Measurements from ENCODE around the gene TMEM154. TPM values are rescaled to one million over a fixed set of nuclear protein-coding genes. Genes with fewer than 3 reads are reported as not detected.

Gene TMEM154
- total RNA-seq, 2 experiments from 2014 or later, result 13.6 to 16.7 TPM

- no peaks in the 10 kb centered on the region for H3K9me3 Mint-ChIP-seq
- H3K27me3 Mint-ChIP-seq, result no peaks in the 10 kb centered on the region
- no peak for TF ChIP-seq CTCF (IDR thresholded peaks at IDR 0.05)
- CTCF ChIA-PET, result no interaction called here
- Histone ChIP-seq H3K4me3 (ENCODE audit: low read length) (no peak overlapping the region), H3K36me3 (ENCODE audit: insufficient read depth, low read length) (no peaks in the 10 kb centered on the region), H3K27me3 (ENCODE audit: control insufficient read depth in 1 of 2, insufficient read depth in 2 of 2, low read length in 2 of 2) (no peaks in the 10 kb centered on the region), H3K9me3 (ENCODE audit: control insufficient read depth in 1 of 2, insufficient read depth in 1 of 2, low read length in 2 of 2) (no peaks in the 10 kb centered on the region), H3K4me1 (ENCODE audit: insufficient read depth, low read length) (no peaks in the 10 kb centered on the region), H3K27ac (ENCODE audit: low read depth in 1 of 2, low read length in 2 of 2) (no peak overlapping the region)
- no peaks in the 10 kb centered on the region for H3K4me1 Mint-ChIP-seq (ENCODE audit: low read depth)
- no peak overlapping the region for H3K4me3 Mint-ChIP-seq
- POLR2A ChIA-PET, result interaction anchor here (1.4 kb wide), 1 partner anchor 35 kb away, joined by 3 read pairs; the partner anchor contains the start of gene FBXW7
- intact Hi-C loops (cut with DNase I, micrococcal nuclease), result no loop called here
- H3K36me3 Mint-ChIP-seq (ENCODE audit: low read depth), result no peaks in the 10 kb centered on the region
- DNase-seq, result no peak
- no peak overlapping the region for H3K27ac Mint-ChIP-seq
- no peak for ATAC-seq (ENCODE audit: poor library complexity)
These were observed 108.5 kb downstream of the TMEM154 start for GRCh38 chr4:152571296-152571695.

Other genes starting within 250 kb of the TMEM154 start
- gene FBXW7, start 143.9 kb downstream of the TMEM154 start, total RNA-seq, result 100 to 1,000 TPM; 128 to 140 TPM
- under 1 TPM in 1 of 2 experiments, not detected in 1; 0.22 TPM for gene TIGD4, start 99.7 kb upstream of the TMEM154 start, total RNA-seq
- gene ARFIP1, start 100.0 kb upstream of the TMEM154 start, total RNA-seq, result 1 to 10 TPM; 2.6 to 3.0 TPM